ENCODE results near the gene PTPRD.

PTPRD gene

GRCh38 chr9:8903077-8903476, 1709.7 kb downstream of the PTPRD start:
- DNase-seq (ENCODE audit: low read depth): no peak

GRCh38 chr9:8901146-8901545, 1711.7 kb downstream of the PTPRD start:
- no peak for DNase-seq (ENCODE audit: low read depth)

- no peak for DNase-seq (ENCODE audit: low read depth)
Measured at GRCh38 chr9:8899511-8899910, 1713.3 kb downstream of the PTPRD start.

- DNase-seq (ENCODE audit: low read depth): no peak
Measured at GRCh38 chr9:8895861-8896224, 1717.0 kb downstream of the PTPRD start.

- DNase-seq (ENCODE audit: low read depth): no peak
Measured at GRCh38 chr9:8895106-8895860, 1717.5 kb downstream of the PTPRD start.

GRCh38 chr9:8890695-8891094, 1722.1 kb downstream of the PTPRD start:
- DNase-seq (ENCODE audit: low read depth): no peak

GRCh38 chr9:8889100-8889499, 1723.7 kb downstream of the PTPRD start:
- DNase-seq (ENCODE audit: low read depth): no peak

- DNase-seq (ENCODE audit: low read depth): no peak
Measured at GRCh38 chr9:8888591-8888990, 1724.2 kb downstream of the PTPRD start.

- no peak for DNase-seq (ENCODE audit: low read depth)
Measured at GRCh38 chr9:8887369-8887768, 1725.4 kb downstream of the PTPRD start.

GRCh38 chr9:8883321-8883720, 1729.5 kb downstream of the PTPRD start:
- DNase-seq (ENCODE audit: low read depth): no peak

- DNase-seq (ENCODE audit: low read depth): no peak
Measured at GRCh38 chr9:8880060-8880459, 1732.7 kb downstream of the PTPRD start.

GRCh38 chr9:8879284-8879683, 1733.5 kb downstream of the PTPRD start:
- no peak for DNase-seq (ENCODE audit: low read depth)

GRCh38 chr9:8877753-8878494, 1734.9 kb downstream of the PTPRD start:
- DNase-seq (ENCODE audit: low read depth): no peak

- DNase-seq (ENCODE audit: low read depth): no peak
Measured at GRCh38 chr9:8876303-8876702, 1736.5 kb downstream of the PTPRD start.

GRCh38 chr9:8874482-8874881, 1738.3 kb downstream of the PTPRD start:
- DNase-seq (ENCODE audit: low read depth): no peak

- DNase-seq (ENCODE audit: low read depth): no peak
Measured at GRCh38 chr9:8872802-8873201, 1740.0 kb downstream of the PTPRD start.

GRCh38 chr9:8871796-8872445, 1740.9 kb downstream of the PTPRD start:
- DNase-seq (ENCODE audit: low read depth): no peak

GRCh38 chr9:8871396-8871795, 1741.4 kb downstream of the PTPRD start:
- DNase-seq (ENCODE audit: low read depth): no peak

- DNase-seq (ENCODE audit: low read depth): no peak
Measured at GRCh38 chr9:8869812-8870211, 1743.0 kb downstream of the PTPRD start.

- no peak for DNase-seq (ENCODE audit: low read depth)
Measured at GRCh38 chr9:8868632-8869031, 1744.2 kb downstream of the PTPRD start.

GRCh38 chr9:8867148-8867547, 1745.7 kb downstream of the PTPRD start:
- DNase-seq (ENCODE audit: low read depth): no peak

GRCh38 chr9:8864545-8864896, 1748.3 kb downstream of the PTPRD start:
- no peak for DNase-seq (ENCODE audit: low read depth)

- DNase-seq (ENCODE audit: low read depth): no peak
Measured at GRCh38 chr9:8863886-8864544, 1748.8 kb downstream of the PTPRD start.
